Colonic mucosa (tissue), 4 donors: ENCODE data around the gene SIGLEC6. TPM values are rescaled to one million over a fixed set of nuclear protein-coding genes. Genes with fewer than 3 reads are reported as not detected.

Experiments
- DNase-seq: peaks from one replicate; pipeline ENCODE4 v3.0.0-alpha.2; 2020
- H3K27ac ChIP-seq: fragments of 200-600 bp; one replicate; pipeline ENCODE4 v1.8.0; 2021
- H3K27me3 ChIP-seq: fragments of 200-600 bp; one replicate; pipeline ENCODE4 v1.8.0; 2021
- H3K36me3 ChIP-seq: fragments of 200-600 bp; one replicate; pipeline ENCODE4 v1.8.0; 2021
- H3K4me1 ChIP-seq: fragments of 200-600 bp; one replicate; pipeline ENCODE4 v1.8.0; 2021; ENCODE audit warnings: mild to moderate bottlenecking
- H3K4me3 ChIP-seq: fragments of 200-600 bp; one replicate; pipeline ENCODE4 v1.8.0; 2021
- H3K9ac ChIP-seq, 2 donors: one replicate each; pipeline ENCODE4 v1.7.0; 2013; ENCODE audit warnings: control low read depth in 2 of 2, low read depth in 2 of 2, low read length in 2 of 2
- H3K9me3 ChIP-seq: fragments of 200-600 bp; one replicate; pipeline ENCODE4 v1.8.0; 2021
- CTCF ChIP-seq: fragments of 200-600 bp; IDR thresholded peaks from one replicate; pipeline ENCODE4 v1.8.0; 2022; ENCODE audit warnings: antibody characterized with exemption, mild to moderate bottlenecking
- intact Hi-C: fragments of 100-400 bp; cut with DNase I; formaldehyde crosslinking; loops from one replicate; pipeline ENCODE4 v1.14.1; 2022
- total RNA-seq, 2 donors: library from RNA; stranded (reverse); fragmentation: NEBNext Ultra II Directional in 1 of 2; extraction: Animal tissue kit (Norgen Biotek cat#: 25700) in 1 of 2; gene quantifications; one replicate each; pipeline ENCODE4 v1.2.1, GENCODE V29; 2021
- donor health status: healthy.
- donor health status: DM: no; HTN: no; CAD: no.
- donor health status: DM: no; HTN: no; CAD: no.

SIGLEC6 gene
- total RNA-seq, 2 donors from 2014 or later: 0.98 to 1.9 TPM

GRCh38 chr19:51548213-51548651, 16.8 kb upstream of the SIGLEC6 start:
- DNase-seq: no peak
- no peak overlapping the region for H3K27ac ChIP-seq
- TF ChIP-seq CTCF: no peak

GRCh38 chr19:51547397-51548212, 16.1 kb upstream of the SIGLEC6 start:
- Histone ChIP-seq H3K4me3 (no peak overlapping the region), H3K27ac (no peak overlapping the region), H3K9me3 (no peaks in the 10 kb centered on the region), H3K4me1 (no peaks in the 10 kb centered on the region), H3K36me3 (no peaks in the 10 kb centered on the region), H3K9ac (no peak overlapping the region), H3K27me3 (no peaks in the 10 kb centered on the region)
- intact Hi-C loops: no loop called here
- TF ChIP-seq CTCF: no peak
- no peak for DNase-seq

More at GRCh38 chr19:51548213-51548651, 16.8 kb upstream of the SIGLEC6 start:
- intact Hi-C loops: no loop called here
- no peak overlapping the region for H3K4me3 ChIP-seq
- H3K4me1 ChIP-seq: no peaks in the 10 kb centered on the region
- H3K27me3 ChIP-seq: no peaks in the 10 kb centered on the region
- no peaks in the 10 kb centered on the region for H3K36me3 ChIP-seq
- H3K9me3 ChIP-seq: no peaks in the 10 kb centered on the region
- no peak overlapping the region for H3K9ac ChIP-seq

DNA sequence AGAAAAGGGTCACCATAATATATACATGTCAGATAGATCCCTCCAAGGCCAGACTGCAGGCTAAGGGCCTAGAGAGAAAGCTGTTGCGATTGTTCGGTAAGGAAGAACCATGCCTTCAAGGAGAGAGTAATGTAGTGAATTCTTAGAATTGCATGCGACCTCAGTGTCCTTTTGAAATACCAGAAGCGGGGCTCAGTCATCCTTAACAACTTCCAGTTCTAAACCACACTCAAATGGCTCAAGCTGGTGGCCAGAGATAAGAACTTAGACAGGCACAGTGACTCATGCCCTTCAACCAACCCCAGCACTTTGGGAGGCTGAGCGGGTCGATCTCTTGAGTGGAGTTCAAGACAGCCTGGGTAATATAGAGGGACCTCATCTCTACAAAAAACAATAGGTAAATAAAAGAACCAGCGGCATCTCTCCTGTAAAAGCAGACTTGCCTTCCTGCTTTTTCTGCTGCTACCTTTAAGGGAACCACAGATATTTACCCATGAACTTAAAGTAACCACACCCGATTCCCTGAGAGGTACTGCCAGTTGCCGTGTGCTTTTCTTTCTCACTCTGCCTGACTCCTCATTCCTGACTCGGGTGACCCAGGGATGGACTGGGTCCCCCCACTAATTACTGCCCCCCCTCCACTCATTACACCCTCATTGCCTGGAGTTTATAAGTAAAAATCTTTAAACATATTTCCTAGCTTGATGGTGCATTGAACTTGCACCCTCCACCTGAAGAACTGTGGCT, 15.4 kb upstream of the SIGLEC6 start:
- no peaks in the 10 kb centered on the region for H3K9me3 ChIP-seq
- no peak overlapping the region for H3K9ac ChIP-seq
- no peaks in the 10 kb centered on the region for H3K4me1 ChIP-seq
- intact Hi-C loops: no loop called here
- TF ChIP-seq CTCF: no peak
- no peaks in the 10 kb centered on the region for H3K27me3 ChIP-seq
- no peaks in the 10 kb centered on the region for H3K36me3 ChIP-seq
- H3K4me3 ChIP-seq: no peak overlapping the region
- DNase-seq: no peak
- H3K27ac ChIP-seq: no peak overlapping the region

DNA sequence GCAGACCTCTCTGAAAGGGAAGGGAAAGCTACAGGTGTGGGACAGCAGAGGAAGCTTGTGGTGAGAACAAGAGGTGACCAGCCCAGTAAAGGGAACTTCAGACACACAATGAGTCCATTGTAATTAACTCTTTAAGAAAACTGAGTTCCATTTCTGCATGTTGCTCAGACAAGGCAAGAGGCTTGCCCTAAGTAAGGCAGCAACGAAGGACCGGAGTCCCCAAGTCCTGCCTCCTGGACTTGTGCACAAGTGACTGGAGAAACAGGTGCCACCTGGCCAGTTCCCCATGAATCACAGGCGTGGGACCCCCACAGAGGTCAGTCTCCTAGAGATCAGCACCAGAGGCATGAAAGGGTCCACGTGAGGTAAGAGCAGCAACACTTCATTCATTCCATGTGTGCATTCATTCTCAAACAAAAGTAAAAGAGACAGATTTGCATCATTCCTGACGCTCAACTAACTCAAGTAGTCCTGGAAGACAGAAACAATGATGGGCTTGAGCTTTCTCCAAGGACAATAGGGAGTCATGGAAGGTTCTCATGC, 14.7 kb upstream of the SIGLEC6 start:
- no peaks in the 10 kb centered on the region for H3K4me1 ChIP-seq
- no peak overlapping the region for H3K27ac ChIP-seq
- no peak overlapping the region for H3K9ac ChIP-seq
- no peaks in the 10 kb centered on the region for H3K9me3 ChIP-seq
- intact Hi-C loops: no loop called here
- no peaks in the 10 kb centered on the region for H3K36me3 ChIP-seq
- DNase-seq: no peak
- no peaks in the 10 kb centered on the region for H3K27me3 ChIP-seq
- H3K4me3 ChIP-seq: no peak overlapping the region
- TF ChIP-seq CTCF: no peak

DNA sequence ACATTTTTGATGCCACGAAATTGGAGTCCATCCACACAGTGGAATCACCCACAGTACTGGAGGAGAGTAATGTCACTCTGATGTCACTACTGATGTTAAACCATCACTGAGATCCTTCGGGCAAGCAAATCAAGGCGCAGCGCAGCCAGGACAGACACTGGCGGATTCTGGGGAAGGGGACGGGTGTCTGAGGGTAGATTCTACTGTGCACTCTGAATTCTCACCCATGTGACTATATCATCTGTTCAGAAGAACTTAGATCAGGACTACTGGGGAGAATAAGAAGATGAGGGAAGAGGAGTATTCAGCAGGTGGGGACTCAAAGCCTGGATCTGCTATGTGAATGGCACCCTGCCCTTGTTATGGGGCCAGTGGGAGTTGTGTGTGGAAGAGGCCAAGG, 12.6 kb upstream of the SIGLEC6 start:
- Histone ChIP-seq H3K4me1 (no peaks in the 10 kb centered on the region), H3K4me3 (no peak overlapping the region), H3K36me3 (no peaks in the 10 kb centered on the region), H3K9ac (no peak overlapping the region), H3K27ac (no peak overlapping the region), H3K9me3 (no peaks in the 10 kb centered on the region), H3K27me3 (no peaks in the 10 kb centered on the region)
- no peak for TF ChIP-seq CTCF
- intact Hi-C loops: no loop called here
- no peak for DNase-seq
